NCI-H774 (cell line): ENCODE data around the gene FREM2.

Experiments
- DNase-seq: peaks from one replicate; lab custom pipeline; 2025; lab: John Stamatoyannopoulos, UW

The FREM2 gene, protein sequence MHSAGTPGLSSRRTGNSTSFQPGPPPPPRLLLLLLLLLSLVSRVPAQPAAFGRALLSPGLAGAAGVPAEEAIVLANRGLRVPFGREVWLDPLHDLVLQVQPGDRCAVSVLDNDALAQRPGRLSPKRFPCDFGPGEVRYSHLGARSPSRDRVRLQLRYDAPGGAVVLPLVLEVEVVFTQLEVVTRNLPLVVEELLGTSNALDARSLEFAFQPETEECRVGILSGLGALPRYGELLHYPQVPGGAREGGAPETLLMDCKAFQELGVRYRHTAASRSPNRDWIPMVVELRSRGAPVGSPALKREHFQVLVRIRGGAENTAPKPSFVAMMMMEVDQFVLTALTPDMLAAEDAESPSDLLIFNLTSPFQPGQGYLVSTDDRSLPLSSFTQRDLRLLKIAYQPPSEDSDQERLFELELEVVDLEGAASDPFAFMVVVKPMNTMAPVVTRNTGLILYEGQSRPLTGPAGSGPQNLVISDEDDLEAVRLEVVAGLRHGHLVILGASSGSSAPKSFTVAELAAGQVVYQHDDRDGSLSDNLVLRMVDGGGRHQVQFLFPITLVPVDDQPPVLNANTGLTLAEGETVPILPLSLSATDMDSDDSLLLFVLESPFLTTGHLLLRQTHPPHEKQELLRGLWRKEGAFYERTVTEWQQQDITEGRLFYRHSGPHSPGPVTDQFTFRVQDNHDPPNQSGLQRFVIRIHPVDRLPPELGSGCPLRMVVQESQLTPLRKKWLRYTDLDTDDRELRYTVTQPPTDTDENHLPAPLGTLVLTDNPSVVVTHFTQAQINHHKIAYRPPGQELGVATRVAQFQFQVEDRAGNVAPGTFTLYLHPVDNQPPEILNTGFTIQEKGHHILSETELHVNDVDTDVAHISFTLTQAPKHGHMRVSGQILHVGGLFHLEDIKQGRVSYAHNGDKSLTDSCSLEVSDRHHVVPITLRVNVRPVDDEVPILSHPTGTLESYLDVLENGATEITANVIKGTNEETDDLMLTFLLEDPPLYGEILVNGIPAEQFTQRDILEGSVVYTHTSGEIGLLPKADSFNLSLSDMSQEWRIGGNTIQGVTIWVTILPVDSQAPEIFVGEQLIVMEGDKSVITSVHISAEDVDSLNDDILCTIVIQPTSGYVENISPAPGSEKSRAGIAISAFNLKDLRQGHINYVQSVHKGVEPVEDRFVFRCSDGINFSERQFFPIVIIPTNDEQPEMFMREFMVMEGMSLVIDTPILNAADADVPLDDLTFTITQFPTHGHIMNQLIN (N-terminal part only)

DNA sequence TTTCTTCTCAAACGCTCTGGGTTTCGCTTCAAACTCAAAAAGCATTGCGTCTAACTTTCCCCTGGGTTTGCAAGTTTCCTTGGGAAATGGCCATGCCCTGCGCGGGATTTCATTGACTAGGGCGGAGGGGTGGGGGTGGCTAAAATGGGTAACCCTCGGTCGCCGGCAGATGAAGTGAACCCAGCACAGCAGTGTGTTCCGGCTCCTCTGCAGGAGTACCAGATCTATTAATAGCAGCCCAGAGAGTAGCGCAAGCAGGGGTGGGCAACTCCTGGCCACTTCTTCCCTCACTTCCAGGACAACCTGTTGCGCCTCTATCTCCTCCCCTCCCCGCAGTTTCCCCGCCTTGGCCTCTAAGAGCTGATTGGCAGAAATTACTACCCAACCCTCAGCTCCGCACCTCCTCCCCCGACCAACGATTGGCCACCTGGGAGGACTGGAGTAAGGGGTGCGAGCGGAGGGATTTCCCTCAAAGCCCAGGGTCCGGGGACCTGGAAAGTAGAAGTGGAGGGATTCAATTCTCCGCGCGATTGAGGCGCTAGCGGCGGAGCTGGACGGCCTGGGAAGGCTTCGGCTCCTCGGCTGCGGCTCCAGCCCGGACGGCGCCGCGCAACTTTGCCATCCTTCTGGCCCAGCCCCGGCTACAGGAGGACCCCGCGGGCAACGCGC lies at the start of gene FREM2:
FREM2 (plus strand) TSS at position 501 of the 669 bp plus-strand sequence. CDS start 268 bp downstream, outside the sequence.
- DNase-seq, result peak; percentile 71

DNA sequence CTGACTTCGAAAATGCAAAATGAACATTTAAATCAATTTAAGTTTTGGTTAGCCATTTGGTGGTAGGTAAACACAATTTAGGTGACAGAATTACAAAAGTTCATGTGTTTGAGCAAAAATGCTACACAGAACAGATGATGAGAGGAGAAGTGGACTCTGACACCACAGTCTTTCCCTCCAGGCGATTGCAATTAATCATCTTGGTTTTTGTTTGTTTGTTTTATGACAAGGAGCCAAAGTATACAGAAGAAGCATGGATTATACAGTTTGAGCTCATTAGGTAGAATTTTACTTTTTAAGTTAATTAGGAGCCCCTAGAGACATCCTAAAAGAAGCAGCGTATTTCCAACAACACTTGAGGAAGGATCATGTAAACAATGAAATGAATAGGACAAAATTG lies 49.3 kb upstream of the FREM2 start:
- DNase-seq, result no peak

DNA sequence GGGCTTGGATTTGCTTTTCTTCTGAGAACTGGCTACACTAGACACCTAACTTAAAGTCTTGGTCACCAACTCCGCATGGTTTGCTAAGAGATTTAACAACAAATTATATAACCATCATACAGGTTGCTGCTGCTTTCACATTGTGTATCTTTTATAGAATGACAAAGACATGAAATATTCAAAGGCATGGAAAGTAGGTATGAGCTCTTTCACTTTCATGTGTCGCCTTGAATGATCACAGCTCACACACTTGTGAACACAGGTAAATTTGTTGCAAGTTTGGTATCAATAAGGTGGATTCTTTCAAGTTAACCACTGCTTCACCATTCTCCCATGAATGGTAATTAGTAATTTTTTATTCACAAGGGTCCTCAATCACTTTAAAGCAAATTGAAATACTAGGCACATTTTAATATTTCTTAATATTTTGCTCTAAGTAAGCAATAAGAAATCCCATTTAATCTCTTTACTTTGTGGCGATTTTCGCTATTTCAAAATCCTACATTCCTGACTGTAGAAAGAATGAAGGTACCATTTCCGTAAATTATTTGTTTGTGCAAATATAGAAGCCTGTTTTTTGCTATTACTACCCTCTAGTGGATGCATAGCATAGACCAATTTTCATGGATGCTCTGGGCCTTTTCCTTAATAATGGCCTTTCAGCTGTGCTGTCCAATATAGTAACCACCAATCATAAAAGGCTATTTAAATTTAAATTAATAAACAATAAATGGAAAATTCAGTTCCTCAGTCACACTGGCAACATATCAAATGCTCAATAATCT lies 45.5 kb upstream of the FREM2 start:
- DNase-seq, result no peak

DNA sequence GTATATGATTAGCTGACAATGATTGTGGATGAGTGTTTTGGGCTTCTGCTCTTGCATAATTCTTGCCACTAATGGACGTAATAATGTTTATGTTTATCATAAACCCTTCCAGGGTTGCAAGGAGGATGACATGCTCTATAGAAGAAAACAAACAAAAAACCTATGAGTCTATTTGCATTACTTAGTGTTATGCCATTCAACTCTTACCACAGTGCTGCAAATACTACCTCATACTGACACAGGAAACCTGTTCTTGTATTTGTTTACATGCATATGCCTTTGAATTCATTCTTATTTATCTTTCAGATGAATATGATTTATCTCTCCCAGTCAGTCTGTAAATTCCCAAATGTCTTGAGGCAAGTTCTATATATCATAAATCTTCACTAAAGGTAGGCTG lies 39.6 kb upstream of the FREM2 start:
- DNase-seq, result no peak

DNA sequence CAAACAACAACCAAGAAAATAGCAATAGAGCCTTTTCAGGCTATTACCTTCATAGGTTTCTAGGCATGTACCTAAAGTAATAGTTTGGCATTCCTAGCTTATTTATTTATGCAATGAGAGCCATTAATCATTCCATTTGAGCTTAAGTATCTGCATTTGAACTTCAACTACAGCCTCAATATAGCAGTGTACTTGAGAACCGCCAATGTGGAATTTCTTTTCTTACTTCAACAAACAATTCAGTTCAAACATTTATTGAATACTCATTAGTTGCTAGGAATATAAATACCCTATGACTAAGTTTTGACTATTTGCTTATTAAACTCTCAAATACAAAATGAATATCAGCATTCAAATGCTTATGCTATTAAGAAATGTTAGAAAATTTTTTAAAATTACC lies 38.0 kb upstream of the FREM2 start:
- no peak for DNase-seq

DNA sequence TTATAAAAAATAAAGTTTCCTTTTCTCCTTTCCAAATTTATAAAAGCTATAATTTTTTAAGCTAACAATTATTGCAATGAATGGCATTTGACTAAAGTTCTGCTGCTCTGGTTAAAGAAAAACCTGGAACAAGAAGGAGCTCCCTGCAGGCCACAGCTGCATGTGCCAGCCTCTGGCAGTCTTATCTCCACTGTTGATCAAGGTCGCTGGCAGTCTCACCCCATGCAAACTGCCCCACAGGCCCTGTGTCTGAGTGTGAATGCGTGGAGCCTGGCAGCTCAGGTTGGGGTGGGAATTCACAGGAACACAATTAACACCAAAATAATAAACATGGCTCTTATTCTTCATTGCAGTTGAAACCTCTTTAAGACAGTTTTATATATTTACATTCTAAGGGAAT lies 30.2 kb upstream of the FREM2 start:
- no peak for DNase-seq

DNA sequence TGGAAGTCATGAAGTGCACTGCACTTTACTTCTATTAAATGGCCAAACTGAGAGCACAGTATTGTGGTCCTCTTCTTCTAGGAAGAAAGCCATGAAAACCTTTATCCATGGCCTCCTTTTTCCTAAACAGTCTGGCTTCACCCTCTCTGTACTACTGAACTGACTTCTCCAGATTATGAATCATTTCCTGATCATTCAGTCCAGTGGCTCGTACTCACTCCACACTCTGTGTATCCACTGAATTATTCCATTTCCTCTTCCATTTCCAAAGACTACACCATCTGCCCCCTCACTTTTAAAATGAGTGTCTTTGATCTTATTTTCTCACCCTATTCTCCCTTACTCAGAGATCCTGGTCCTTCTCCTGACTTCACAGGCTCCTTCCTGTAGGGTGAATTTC lies 29.7 kb upstream of the FREM2 start:
- no peak for DNase-seq

DNA sequence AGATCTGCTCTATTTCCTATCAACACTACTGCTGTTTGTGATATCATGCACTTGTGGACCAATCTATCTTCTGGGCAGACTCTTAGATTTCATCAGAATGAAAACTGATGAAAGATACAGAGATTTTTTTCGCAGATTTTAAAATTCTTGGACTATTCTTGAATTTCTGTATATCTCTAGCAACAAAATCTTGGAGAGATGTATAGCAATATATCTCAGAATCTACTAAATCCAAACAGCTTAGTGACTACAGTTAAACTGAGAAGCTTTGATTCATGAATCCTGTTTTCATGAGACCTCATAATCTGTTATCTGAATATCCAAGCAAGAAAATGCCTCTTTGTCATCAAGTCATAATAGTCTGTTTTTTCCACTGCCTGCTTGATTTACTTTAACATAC lies 28.0 kb upstream of the FREM2 start:
- DNase-seq, result no peak

DNA sequence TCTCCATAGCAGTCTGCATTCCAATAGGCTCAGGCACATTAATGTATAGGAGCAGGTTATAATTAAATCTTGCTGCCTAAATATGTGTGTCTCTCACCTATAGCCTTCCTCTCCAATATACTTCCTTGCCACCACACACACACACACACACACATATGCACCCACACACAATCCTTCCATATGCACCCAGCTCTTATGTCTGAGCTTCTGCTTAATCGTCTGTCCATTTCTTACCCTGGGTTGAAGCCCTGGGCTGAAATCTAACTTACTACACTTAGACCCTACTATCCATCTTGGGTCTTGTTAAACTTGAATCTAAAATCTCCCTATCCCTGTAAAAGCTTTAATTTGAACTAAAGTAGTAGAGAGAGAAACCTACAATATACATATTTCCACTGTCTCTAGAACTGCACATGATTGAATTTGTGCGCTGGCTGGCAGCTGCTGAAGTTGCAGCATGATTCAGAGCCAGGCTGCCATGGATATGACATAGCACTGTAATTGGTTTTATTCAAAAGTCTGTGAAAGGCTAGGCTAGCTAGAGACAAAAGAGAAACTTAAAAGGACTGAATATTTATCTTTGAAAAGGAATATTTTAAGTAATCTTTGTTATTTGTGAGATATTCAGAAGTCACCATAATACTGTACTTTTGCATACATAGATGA lies 25.7 kb upstream of the FREM2 start:
- no peak for DNase-seq

DNA sequence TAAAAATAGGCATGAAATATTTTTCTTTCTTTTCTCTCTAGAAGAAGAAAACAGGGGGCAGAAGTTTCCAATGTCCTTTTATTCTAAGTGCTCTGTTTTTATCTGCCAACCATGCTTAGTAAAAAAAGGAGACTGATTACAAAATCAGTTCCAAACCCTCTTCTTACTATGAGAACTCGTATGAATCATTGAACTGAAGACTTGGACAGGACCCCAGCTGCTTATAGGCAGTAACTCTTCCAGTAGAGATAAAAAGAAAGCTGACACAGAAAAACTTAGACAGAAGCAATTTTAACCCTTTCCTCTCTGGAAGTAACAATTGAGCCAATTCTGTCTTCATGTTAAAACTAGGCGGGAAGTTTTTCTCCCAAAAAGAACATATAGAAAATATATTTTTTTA lies 24.5 kb upstream of the FREM2 start:
- DNase-seq, result no peak

DNA sequence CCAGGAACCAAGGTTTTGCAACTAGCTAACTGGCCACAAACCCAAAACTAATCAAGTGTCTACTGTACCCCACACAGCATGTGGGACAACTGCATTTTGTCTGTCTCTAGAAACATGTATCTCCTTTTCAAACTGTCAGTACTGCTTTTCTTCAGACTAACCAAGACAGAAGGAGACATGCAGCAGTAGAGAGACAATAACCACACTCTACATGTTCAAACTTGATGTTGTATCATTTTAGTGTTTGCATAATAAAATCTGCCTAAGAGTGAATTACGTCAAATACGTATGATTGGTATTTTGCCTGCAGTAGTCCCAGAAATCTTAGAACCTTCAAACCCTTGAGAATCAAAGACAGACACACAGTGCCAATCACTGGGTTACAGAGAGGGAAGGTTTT lies 22.0 kb upstream of the FREM2 start:
- no peak for DNase-seq

DNA sequence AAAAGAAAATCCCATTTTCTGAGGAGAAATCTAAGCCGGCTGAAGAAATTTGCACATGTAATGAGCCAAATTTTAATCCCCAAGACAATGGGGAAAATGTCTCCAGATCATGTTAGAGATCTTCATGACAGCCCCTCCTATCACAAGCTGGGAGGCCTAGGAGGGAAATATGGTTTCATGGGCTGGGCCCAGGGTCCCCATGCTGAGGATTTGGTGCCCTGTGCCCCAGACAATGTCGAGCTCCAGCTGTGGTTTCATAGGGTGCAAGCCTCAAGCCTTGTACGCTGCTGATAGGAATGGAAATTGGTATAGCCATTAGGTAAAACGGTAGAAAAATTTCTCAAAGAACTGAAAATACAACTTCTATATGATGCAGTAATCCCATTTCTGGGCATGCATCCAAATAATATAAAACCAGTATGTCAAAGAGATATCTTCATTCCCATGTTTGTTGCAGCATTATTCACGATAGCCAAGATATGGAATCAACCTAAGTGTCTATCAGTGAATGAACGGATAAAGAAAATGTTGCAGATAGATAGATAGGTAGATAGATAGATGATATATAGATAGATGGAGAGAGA lies 19.3 kb upstream of the FREM2 start:
- DNase-seq, result no peak

DNA sequence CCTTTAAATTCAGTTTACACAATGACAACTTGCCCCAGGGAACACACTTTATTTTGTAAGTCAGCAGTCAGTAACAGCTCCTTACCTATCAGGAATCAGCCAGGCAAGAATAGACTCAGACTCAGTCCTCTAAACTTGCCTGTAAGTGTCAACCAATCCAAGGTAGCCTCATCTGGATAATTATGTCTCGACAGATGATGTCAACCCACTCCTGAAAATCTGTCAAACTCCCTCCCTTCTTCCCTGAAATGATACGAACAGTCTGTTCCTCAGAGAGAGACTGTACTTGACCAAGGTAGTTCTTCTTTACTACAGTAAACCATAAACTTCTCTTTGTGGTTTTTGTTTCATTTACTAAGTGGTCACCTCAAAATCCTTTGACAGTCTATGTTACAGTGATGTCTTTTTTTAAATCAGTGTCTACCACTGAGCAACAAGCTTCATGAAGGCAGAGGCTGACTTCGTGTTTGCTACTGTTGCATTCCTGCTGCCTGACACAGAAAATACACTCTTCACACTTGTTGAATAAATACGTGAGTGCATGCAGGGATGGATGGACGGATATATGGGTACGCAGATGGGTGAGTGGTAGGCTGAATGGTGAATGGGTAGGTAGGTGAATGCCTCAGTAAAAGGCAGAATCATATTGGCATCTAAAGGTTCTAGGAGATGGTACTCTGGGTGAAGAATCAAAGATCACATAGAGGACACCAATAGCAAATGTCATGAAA lies 17.5 kb upstream of the FREM2 start:
- DNase-seq, result no peak

DNA sequence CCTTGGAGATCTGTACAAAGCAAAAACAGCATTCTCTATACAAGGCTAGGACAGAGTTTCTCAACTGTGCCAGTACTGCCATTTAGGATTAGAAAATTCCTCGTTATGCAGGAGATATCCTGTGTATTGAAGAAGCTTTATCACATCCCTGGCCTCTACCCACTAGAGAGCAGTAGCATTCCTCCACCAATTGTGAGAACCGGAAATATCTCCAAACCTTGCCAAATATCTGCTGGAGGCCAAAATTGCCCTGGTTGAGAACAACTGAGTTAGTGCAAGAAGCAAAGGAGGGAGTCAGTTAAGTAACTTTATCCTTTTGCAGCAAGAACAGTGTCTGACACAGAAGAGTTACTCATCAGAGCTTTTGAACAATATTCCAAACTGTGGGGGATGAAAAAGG lies 16.2 kb upstream of the FREM2 start:
- DNase-seq, result no peak

DNA sequence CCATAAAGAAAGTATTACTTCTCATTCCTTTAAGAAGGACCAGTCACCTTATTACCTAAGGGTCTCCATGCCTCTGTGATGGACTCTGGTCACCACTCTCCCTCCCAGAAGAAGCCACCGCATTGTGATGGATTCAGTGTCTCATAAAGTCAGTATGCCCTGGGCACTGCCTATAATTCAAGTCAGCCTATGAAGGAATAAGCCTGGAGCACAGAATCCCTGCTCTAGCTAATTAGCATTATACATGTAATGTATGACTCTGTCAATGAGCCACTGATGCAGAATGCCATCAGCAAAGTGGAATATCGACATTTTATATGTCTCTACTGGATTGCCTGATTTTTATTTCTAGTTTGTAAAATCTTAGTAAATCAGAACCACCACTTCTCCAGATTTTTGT lies 14.9 kb upstream of the FREM2 start:
- DNase-seq, result no peak

DNA sequence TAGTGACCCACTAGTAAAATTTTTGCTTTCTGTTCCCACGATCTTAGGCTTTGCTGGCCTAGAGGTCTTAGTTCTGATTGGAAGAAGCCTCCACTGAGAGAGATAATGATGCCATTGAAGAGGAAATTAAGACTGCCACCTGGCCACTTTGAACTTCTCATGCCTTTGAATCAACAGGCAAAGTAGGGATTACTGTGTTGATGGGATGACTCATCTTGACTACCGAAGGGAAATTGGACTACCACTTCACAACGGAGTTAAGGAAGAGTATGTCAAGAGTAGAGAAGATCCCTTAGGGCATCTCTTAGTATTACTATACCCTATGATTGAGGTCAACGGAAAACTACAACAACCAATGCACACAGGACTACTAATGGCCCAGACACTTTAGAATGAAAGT lies 12.7 kb upstream of the FREM2 start:
- no peak for DNase-seq

DNA sequence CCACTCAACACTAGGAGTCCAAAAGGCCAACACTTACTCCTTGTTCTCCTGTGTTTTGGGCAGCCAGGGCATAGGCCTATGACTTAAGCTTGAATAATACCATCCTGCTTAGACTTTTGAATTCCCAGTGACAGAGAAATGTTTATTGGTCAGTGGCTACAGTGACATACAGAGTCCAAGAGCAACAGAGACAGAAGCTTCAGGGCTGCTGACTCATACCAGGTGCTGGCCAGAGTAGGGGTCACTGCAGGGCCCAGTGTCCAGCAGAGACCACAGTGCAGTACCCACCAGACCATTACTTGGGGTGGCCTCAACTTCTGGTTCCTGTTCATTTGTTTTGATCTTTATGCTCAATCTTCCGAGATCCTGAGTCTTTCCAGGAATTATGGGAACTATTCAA lies 6.0 kb upstream of the FREM2 start:
- no peak for DNase-seq

DNA sequence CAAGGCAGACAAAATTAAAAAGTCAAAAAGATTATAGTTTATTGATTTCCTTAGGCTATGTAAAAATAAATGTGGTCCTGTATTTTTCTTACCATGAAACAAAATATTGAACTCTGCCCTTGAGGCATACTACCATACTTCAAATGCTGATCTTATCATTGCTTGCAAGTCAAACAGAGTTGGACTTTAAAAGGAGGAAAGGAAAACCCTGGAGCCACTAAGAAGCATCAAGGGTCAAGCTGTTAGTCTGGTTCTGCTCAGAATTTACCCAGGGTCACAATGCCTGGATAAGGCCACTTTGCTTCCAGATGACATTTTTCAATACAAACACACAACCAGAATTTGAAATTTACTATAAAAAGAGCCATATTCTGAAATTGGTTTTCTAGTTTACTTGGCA lies 2.2 kb upstream of the FREM2 start:
- no peak for DNase-seq

DNA sequence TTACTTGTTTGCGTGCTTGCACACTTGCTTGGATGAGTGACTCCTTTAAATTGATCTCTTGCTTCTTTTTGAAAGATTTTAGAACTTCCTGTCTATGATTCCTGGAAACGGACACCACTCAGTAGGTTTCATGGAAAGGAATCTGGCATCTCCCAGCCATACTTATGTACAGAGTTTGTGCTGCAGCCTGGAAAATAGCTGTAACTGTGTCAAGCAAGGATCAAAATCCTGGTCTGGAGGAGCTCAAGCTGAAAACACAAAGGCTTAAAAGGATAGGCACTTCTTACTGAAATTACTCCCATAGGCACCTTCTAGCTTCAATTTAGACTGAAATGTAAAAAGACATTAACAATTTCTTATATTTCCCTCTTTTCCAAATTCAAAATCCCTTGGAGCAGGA lies 1.4 kb upstream of the FREM2 start:
- no peak for DNase-seq
